ENCODE results near the gene WAS. TPM values are rescaled to one million over a fixed set of nuclear protein-coding genes. Genes with fewer than 3 reads are reported as not detected.

Gene WAS
- total and polyA plus RNA-seq, 2 of the 8 experiments (the other 6 are each of a cell fraction or from before 2014, with no cell fraction given), result 0.63 to 0.65 TPM

DNA sequence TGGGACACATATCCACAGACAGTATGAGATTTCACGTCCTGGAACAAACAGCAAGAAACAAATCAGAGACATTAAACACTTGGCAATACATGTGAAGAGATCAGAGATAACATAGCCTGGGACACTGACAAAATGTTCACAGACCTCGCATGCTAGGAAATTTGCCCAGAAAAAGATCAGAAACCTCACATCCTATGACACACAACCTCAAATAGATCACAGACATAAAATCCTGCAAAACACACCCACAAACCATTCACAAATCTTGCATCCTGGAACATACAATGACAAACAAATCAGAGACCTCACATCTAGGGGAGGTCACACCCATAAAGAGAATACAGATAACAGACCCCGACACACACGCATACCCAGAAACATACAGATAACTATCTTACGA, 31.0 kb downstream of the WAS start (continued):
- TF ChIP-seq, protein P1, sequence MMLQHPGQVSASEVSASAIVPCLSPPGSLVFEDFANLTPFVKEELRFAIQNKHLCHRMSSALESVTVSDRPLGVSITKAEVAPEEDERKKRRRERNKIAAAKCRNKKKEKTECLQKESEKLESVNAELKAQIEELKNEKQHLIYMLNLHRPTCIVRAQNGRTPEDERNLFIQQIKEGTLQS (IDR thresholded peaks at IDR 0.05; ENCODE audit: insufficient read depth, low read depth, low read length), result no peak
- TF ChIP-seq, protein P2, sequence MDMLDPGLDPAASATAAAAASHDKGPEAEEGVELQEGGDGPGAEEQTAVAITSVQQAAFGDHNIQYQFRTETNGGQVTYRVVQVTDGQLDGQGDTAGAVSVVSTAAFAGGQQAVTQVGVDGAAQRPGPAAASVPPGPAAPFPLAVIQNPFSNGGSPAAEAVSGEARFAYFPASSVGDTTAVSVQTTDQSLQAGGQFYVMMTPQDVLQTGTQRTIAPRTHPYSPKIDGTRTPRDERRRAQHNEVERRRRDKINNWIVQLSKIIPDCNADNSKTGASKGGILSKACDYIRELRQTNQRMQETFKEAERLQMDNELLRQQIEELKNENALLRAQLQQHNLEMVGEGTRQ (IDR thresholded peaks at IDR 0.05; ENCODE audit: low read length), result no peak

All from H1 (cell line).